GM18868 (cell line): ENCODE data around the gene SVOPL.
"Not testable (repeated sequence)": the region's sequence is repeated elsewhere in the genome, so short reads cannot be mapped to it uniquely, and the experiment has no call there.

Experiments
- ATAC-seq: cut with Tn5 transposase; IDR thresholded peaks from one replicate; pipeline ENCODE4 v1.9.1; 2021; ENCODE audit warnings: mild to moderate bottlenecking, moderate library complexity; ENCODE audit not compliant: unreplicated experiment

The SVOPL gene

GRCh38 chr7:138700857-138701536 is at the start of gene SVOPL:
Gene SVOPL (minus strand): TSS chr7:138701362. CDS start chr7:138679045, 22,317 bp downstream.
- no peak for ATAC-seq

GRCh38 chr7:138750473-138750872 is 49.3 kb upstream of the SVOPL start:
- ATAC-seq = no peak

GRCh38 chr7:138749960-138750359 is 48.8 kb upstream of the SVOPL start:
- no peak for ATAC-seq

- ATAC-seq = no peak
Observed at GRCh38 chr7:138748666-138749065, 47.5 kb upstream of the SVOPL start.

- no peak for ATAC-seq
Observed at GRCh38 chr7:138746073-138746472, 44.9 kb upstream of the SVOPL start.

- ATAC-seq = no peak
Observed at GRCh38 chr7:138745189-138745588, 44.0 kb upstream of the SVOPL start.

- no peak for ATAC-seq
Observed at GRCh38 chr7:138741453-138741735, 40.2 kb upstream of the SVOPL start.

- no peak for ATAC-seq
Observed at GRCh38 chr7:138739859-138740258, 38.7 kb upstream of the SVOPL start.

- ATAC-seq = peak; percentile 97
Observed at GRCh38 chr7:138738551-138739335, 37.6 kb upstream of the SVOPL start.

- no peak for ATAC-seq
Observed at GRCh38 chr7:138738114-138738513, 37.0 kb upstream of the SVOPL start.

GRCh38 chr7:138735399-138735798 is 34.2 kb upstream of the SVOPL start:
- no peak for ATAC-seq

GRCh38 chr7:138731733-138732132 is 30.6 kb upstream of the SVOPL start:
- ATAC-seq = not testable (repeated sequence)

- ATAC-seq = no peak
Observed at GRCh38 chr7:138729444-138729843, 28.3 kb upstream of the SVOPL start.

GRCh38 chr7:138727336-138728099 is 26.4 kb upstream of the SVOPL start:
- no peak for ATAC-seq

- ATAC-seq = no peak
Observed at GRCh38 chr7:138726288-138726687, 25.1 kb upstream of the SVOPL start.

GRCh38 chr7:138720286-138720685 is 19.1 kb upstream of the SVOPL start:
- no peak for ATAC-seq

- no peak for ATAC-seq
Observed at GRCh38 chr7:138716889-138717288, 15.7 kb upstream of the SVOPL start.

- ATAC-seq = no peak
Observed at GRCh38 chr7:138713191-138713590, 12.0 kb upstream of the SVOPL start.

- no peak for ATAC-seq
Observed at GRCh38 chr7:138712652-138713051, 11.5 kb upstream of the SVOPL start.

GRCh38 chr7:138710536-138711385 is 9.6 kb upstream of the SVOPL start:
- no peak for ATAC-seq

- no peak for ATAC-seq
Observed at GRCh38 chr7:138705167-138705566, 4.0 kb upstream of the SVOPL start.
